PC-3 (cell line): ENCODE measurements around the gene SLAMF7. TPM values are rescaled to one million over a fixed set of nuclear protein-coding genes. Genes with fewer than 3 reads are reported as not detected.
"Not testable (repeated sequence)": the region's sequence is repeated elsewhere in the genome, so short reads cannot be mapped to it uniquely, and the experiment has no call there.

Experiments
- ATAC-seq: fragments of 200-7000 bp; cut with Tn5 transposase; 2 replicates; pipeline ENCODE4 v1.9.1; 2020; ENCODE audit warnings: mild to moderate bottlenecking, moderate library complexity
- BruUV-seq: library from RNA; stranded (reverse); fragments of 400-500 nt; replicated peaks from 2 replicates; lab custom pipeline; 2021; lab: Mats Ljungman, UMichigan
- CTCF ChIA-PET: fragments of 300-600 bp; sonication (Branson Sonifier 250); formaldehyde crosslinking; loops from one replicate; lab custom pipeline; 2022; ENCODE audit warnings: antibody characterized with exemption; lab: Charles Lee
- POLR2A ChIA-PET: fragments of 300-600 bp; sonication (Branson Sonifier 250); formaldehyde crosslinking; loops from one replicate; lab custom pipeline; 2022; ENCODE audit warnings: antibody characterized with exemption; ENCODE audit not compliant: unreplicated experiment; lab: Charles Lee
- DNase-seq: peaks from one replicate; pipeline ENCODE4 v3.0.0-alpha.2; 2015
- H2AFZ ChIP-seq: fragments of 300-600 bp; sonication (generic); 2 replicates; pipeline ENCODE4 v1.6.0; 2016; ENCODE audit warnings: antibody characterized with exemption, low read length
- H3F3A ChIP-seq: fragments of 300-600 bp; sonication (generic); one replicate; pipeline ENCODE4 v1.6.0; 2017; ENCODE audit warnings: antibody characterized with exemption, low read length, control low read depth, mild to moderate bottlenecking; ENCODE audit not compliant: unreplicated experiment
- H3K27ac ChIP-seq: fragments of 300-600 bp; sonication (generic); 2 replicates; pipeline ENCODE4 v1.5.1; 2016; ENCODE audit warnings: mild to moderate bottlenecking, low read length
- H3K27me3 ChIP-seq: fragments of 300-600 bp; sonication (generic); 2 replicates; pipeline ENCODE4 v1.6.1; 2016; ENCODE audit warnings: low read length, mixed read lengths
- H3K36me3 ChIP-seq: fragments of 300-600 bp; sonication (generic); 2 replicates; pipeline ENCODE4 v1.6.1; 2016; ENCODE audit warnings: low read depth, mixed run types, low read length, mixed read lengths
- H3K4me1 ChIP-seq: fragments of 300-600 bp; sonication (generic); 2 replicates; pipeline ENCODE4 v1.5.1; 2016; ENCODE audit warnings: low read length; ENCODE audit not compliant: insufficient read depth
- H3K4me2 ChIP-seq: fragments of 300-600 bp; sonication (generic); 2 replicates; pipeline ENCODE4 v1.6.0; 2016; ENCODE audit warnings: low read length
- H3K4me3 ChIP-seq: fragments of 300-600 bp; sonication (generic); 2 replicates; pipeline ENCODE4 v1.5.1; 2016; ENCODE audit warnings: mild to moderate bottlenecking, low read length, mixed read lengths
- H3K79me2 ChIP-seq: fragments of 300-600 bp; sonication (generic); 2 replicates; pipeline ENCODE4 v1.6.1; 2017; ENCODE audit warnings: low read length, mixed read lengths
- H3K9ac ChIP-seq: fragments of 300-600 bp; sonication (generic); 2 replicates; pipeline ENCODE4 v1.6.0; 2016; ENCODE audit warnings: mild to moderate bottlenecking, low read length
- H3K9me2 ChIP-seq: fragments of 300-600 bp; sonication (generic); replicated peaks from 2 replicates; pipeline ENCODE4 v1.6.1; 2016; ENCODE audit warnings: mixed run types, low read length, mixed read lengths
- H3K9me3 ChIP-seq: fragments of 300-600 bp; sonication (generic); 2 replicates; pipeline ENCODE4 v1.6.1; 2016; ENCODE audit warnings: low read length, mixed read lengths
- H4K20me1 ChIP-seq: fragments of 300-600 bp; sonication (generic); 2 replicates; pipeline ENCODE4 v1.6.1; 2016; ENCODE audit warnings: low read length, mixed read lengths
- EZH2 ChIP-seq: fragments of 300-600 bp; sonication (generic); IDR thresholded peaks from one replicate; pipeline ENCODE4 v1.6.1; 2017; ENCODE audit warnings: antibody characterized with exemption, mild to moderate bottlenecking, low read length; ENCODE audit not compliant: unreplicated experiment
- EZH2phosphoT487 ChIP-seq: fragments of 300-600 bp; sonication (generic); IDR thresholded peaks from 2 replicates; pipeline ENCODE4 v1.6.1; 2018; ENCODE audit warnings: mild to moderate bottlenecking, antibody characterized with exemption, low read length, borderline replicate concordance
- intact Hi-C: fragments of 100-400 bp; cut with micrococcal nuclease; formaldehyde crosslinking; loops from 2 replicates; pipeline ENCODE4 v1.9.0; 2023
- total RNA-seq: library from RNA; depleted of rRNA; stranded (reverse); fragments of >200 nt; gene quantifications from 2 replicates; pipeline ENCODE4 v1.2.3, GENCODE V29; 2014
- TF ChIP-seq, protein P1 (sequence below): fragments of 300-600 bp; sonication (generic); conservative IDR thresholded peaks from 2 replicates; pipeline ENCODE4 v1.5.1; 2017; ENCODE audit warnings: antibody characterized with exemption, low read depth, mild to moderate bottlenecking, low read length

Gene SLAMF7
- total RNA-seq, 1 experiment from 2014 or later, result 0.15 TPM

DNA sequence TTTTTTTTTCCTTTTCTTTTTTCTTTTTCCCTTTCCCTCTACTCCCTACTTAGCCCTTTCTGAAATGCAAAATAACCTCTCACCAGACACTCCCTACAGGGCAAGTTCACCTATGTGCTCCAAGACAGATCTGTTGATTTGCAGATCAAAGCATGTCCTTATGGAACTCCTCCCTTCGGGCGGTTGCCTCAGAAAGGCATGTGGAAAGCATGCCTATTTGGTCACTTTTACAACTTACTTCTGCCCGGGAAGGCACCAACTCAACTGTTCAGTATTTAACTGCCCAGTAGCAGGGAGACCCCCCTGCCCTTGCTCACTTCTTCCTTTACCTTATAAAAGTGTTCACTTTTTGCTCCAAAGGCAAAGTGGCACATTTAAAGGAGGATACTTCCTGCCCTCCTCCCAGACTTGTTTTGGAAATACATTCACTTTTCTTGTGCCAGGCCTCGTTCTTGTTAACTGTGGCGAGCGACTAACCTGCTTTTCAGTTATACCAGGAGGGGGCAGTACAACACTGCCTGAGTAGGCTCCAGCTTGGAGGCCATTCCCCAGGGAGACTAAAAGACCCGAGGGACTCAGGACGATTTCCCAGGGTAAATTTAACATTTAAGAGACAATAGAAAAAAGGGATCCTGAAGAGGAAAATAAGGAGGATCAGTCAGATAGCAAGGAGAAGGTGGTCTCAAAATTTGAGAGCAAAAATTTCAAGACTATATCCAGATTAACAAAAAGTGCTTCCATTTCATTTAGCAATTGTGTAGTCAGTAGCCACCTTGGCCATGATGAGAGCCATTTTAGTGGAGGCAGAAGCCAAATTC lies 12.3 kb upstream of the SLAMF7 start:
- intact Hi-C loops, result loop anchor here (1.0 to 5.0 kb wide), 5 partner anchors 41 to 264 kb away; no protein-coding TSS in a partner anchor
- no TSS peak for BruUV-seq
- Histone ChIP-seq H3K27me3 (peaks cover 5% of the 10 kb centered on the region; the same call in 1 of the 2 replicates), H3K4me2 (peak overlapping the region; percentile 30), H3K4me3 (no peak overlapping the region), H4K20me1 (no peaks in the 10 kb centered on the region), H3K79me2 (no peaks in the 10 kb centered on the region), H3K4me1 (peaks cover 18% of the 10 kb centered on the region), H3K9me3 (no peaks in the 10 kb centered on the region), H3K36me3 (no peaks in the 10 kb centered on the region), H3K9me2 (no peaks in the 10 kb centered on the region), H3K9ac (peak overlapping the region; percentile 40), H2AFZ (peak overlapping the region; percentile 75), H3K27ac (peak overlapping the region; percentile 69), H3F3A (no peaks in the 10 kb centered on the region)
- ChIA-PET POLR2A (no interaction called here), CTCF (interaction anchor here (1.0 to 1.5 kb wide), 3 partner anchors 42 to 224 kb away, joined by 4 to 6 read pairs (median 6); no protein-coding TSS in a partner anchor)
- DNase-seq, result peak; percentile 93
- ATAC-seq, result peak; percentile 90
- TF ChIP-seq, protein P1, sequence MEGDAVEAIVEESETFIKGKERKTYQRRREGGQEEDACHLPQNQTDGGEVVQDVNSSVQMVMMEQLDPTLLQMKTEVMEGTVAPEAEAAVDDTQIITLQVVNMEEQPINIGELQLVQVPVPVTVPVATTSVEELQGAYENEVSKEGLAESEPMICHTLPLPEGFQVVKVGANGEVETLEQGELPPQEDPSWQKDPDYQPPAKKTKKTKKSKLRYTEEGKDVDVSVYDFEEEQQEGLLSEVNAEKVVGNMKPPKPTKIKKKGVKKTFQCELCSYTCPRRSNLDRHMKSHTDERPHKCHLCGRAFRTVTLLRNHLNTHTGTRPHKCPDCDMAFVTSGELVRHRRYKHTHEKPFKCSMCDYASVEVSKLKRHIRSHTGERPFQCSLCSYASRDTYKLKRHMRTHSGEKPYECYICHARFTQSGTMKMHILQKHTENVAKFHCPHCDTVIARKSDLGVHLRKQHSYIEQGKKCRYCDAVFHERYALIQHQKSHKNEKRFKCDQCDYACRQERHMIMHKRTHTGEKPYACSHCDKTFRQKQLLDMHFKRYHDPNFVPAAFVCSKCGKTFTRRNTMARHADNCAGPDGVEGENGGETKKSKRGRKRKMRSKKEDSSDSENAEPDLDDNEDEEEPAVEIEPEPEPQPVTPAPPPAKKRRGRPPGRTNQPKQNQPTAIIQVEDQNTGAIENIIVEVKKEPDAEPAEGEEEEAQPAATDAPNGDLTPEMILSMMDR, result peak; percentile 99
- TF ChIP-seq EZH2, result no peak

DNA sequence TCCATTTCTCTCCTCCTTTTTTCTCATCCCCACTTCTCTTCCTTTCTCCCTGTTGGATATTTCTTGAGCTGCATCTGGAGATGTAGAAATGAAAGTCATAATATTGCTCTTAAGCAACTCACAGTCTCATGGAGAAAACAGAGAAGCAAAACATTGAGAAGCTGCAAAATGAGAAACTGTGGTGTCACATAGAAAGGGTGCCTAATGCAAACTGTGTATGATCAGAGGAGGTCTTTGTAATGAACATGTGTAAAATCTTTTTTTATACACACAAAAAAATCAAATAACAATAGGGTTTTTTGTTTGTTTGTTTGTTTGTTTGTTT lies 11.8 kb upstream of the SLAMF7 start:
- no peak overlapping the region for H3K27ac ChIP-seq
- ChIA-PET POLR2A (no interaction called here), CTCF (interaction anchor here (1.0 to 1.5 kb wide), 3 partner anchors 41 to 224 kb away, joined by 4 to 6 read pairs (median 6); no protein-coding TSS in a partner anchor)
- peak overlapping the region; percentile 30 for H3K4me2 ChIP-seq
- no peaks in the 10 kb centered on the region for H4K20me1 ChIP-seq
- DNase-seq (no peak), ATAC-seq (no peak)
- intact Hi-C loops, result loop anchor here (2.0 to 5.0 kb wide), 3 partner anchors 40 to 264 kb away; no protein-coding TSS in a partner anchor
- no TSS peak for BruUV-seq
- H3K9me2 ChIP-seq, result no peaks in the 10 kb centered on the region
- H3K9ac ChIP-seq, result 0 out of 2 replicates have a peak overlapping the region, but pooled peaks have one; percentile 40
- H3K27me3 ChIP-seq, result peaks cover 5% of the 10 kb centered on the region; the same call in 1 of the 2 replicates
- peak overlapping the region; percentile 75 for H2AFZ ChIP-seq
- H3F3A ChIP-seq, result no peaks in the 10 kb centered on the region
- H3K4me3 ChIP-seq, result no peak overlapping the region
- peaks cover 18% of the 10 kb centered on the region for H3K4me1 ChIP-seq
- H3K9me3 ChIP-seq, result no peaks in the 10 kb centered on the region
- no peaks in the 10 kb centered on the region for H3K79me2 ChIP-seq
- TF ChIP-seq EZH2phosphoT487 (no peak), EZH2 (no peak)
- TF ChIP-seq, protein P1, result no peak
- no peaks in the 10 kb centered on the region for H3K36me3 ChIP-seq

DNA sequence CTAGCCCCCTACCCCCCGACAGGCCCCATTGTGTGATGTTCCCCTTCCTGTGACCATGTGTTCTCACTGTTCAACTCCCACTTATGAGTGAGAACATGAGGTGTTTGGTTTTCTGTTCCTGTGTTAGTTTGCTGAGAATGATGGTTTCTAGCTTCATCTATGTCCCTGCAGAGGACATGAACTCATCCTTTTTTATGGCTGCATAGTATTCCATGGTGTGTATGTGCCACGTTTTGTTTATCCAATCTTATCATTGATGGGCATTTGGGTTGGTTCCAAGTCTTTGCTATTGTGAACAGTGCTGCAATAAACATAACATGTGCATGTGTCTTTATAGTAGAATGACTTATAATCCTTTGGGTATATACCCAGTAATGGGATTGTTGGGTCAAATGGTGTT lies 7.5 kb upstream of the SLAMF7 start:
- ATAC-seq, H3K36me3 ChIP-seq, H3K79me2 ChIP-seq, CTCF ChIA-PET, H3F3A ChIP-seq, BruUV-seq, DNase-seq, H3K27ac ChIP-seq, intact Hi-C loops, H3K4me3 ChIP-seq, H3K27me3 ChIP-seq, H3K9me2 ChIP-seq, H3K4me1 ChIP-seq, H4K20me1 ChIP-seq, H3K4me2 ChIP-seq, H2AFZ ChIP-seq, H3K9ac ChIP-seq, H3K9me3 ChIP-seq, POLR2A ChIA-PET: not testable (repeated sequence)
